ENCODE measurements around the gene SPAG5. TPM values are rescaled to one million over a fixed set of nuclear protein-coding genes. Genes with fewer than 3 reads are reported as not detected.

Gene SPAG5
- total RNA-seq, 1 experiment from 2014 or later: 113 TPM

- BruUV-seq (replicated peaks): no TSS peak
- Mint-ChIP-seq H3K9me3 (ENCODE audit: unreplicated experiment) (no peaks in the 10 kb centered on the region), H3K27ac (ENCODE audit: unreplicated experiment) (no peak overlapping the region), H3K4me1 (ENCODE audit: low read depth, unreplicated experiment) (peaks cover 3% of the 10 kb centered on the region), H3K4me3 (ENCODE audit: unreplicated experiment) (no peak overlapping the region), H3K27me3 (ENCODE audit: insufficient read depth, unreplicated experiment) (no peaks in the 10 kb centered on the region), H3K36me3 (ENCODE audit: insufficient read depth, unreplicated experiment) (no peaks in the 10 kb centered on the region)
- Histone ChIP-seq H3K27me3 (replicated peaks; ENCODE audit: control insufficient read depth, insufficient read depth, low read length) (no peaks in the 10 kb centered on the region), H3K36me3 (ENCODE audit: control insufficient read depth, insufficient read depth, low read length) (no peaks in the 10 kb centered on the region), H3K9me3 (no peaks in the 10 kb centered on the region), H3K4me3 (ENCODE audit: low read depth, low read length) (no peak overlapping the region), H3K4me1 (peaks cover 20% of the 10 kb centered on the region)
- ChIA-PET POLR2A (no interaction called here), CTCF (no interaction called here)
- intact Hi-C loops (cut with micrococcal nuclease; ENCODE audit: unreplicated experiment): no loop called here
- no peak for TF ChIP-seq CTCF (IDR thresholded peaks at IDR 0.05; ENCODE audit: insufficient read depth in 1 of 2, low read depth in 1 of 2, low read length in 1 of 2, severe bottlenecking in 1 of 2, unreplicated experiment in 1 of 2)
- no peak for DNase-seq
Observed at GRCh38 chr17:28530250-28530649, 68.6 kb downstream of the SPAG5 start.

- no peak overlapping the region for H3K27ac Mint-ChIP-seq (ENCODE audit: unreplicated experiment)
- CTCF ChIA-PET: no interaction called here
- DNase-seq: no peak
- no TSS peak for BruUV-seq (replicated peaks)
- TF ChIP-seq CTCF (IDR thresholded peaks at IDR 0.05; ENCODE audit: insufficient read depth in 1 of 2, low read depth in 1 of 2, low read length in 1 of 2, severe bottlenecking in 1 of 2, unreplicated experiment in 1 of 2): no peak
- H3K36me3 Mint-ChIP-seq (ENCODE audit: insufficient read depth, unreplicated experiment): peaks cover 7% of the 10 kb centered on the region
- H3K36me3 ChIP-seq (ENCODE audit: control insufficient read depth, insufficient read depth, low read length): no peaks in the 10 kb centered on the region
- no peak overlapping the region for H3K4me3 ChIP-seq (ENCODE audit: low read depth, low read length)
- peaks cover 16% of the 10 kb centered on the region for H3K4me1 Mint-ChIP-seq (ENCODE audit: low read depth, unreplicated experiment)
- H3K27me3 ChIP-seq (replicated peaks; ENCODE audit: control insufficient read depth, insufficient read depth, low read length): no peaks in the 10 kb centered on the region
- no peak overlapping the region for H3K4me3 Mint-ChIP-seq (ENCODE audit: unreplicated experiment)
- H3K27me3 Mint-ChIP-seq (ENCODE audit: insufficient read depth, unreplicated experiment): no peaks in the 10 kb centered on the region
- H3K4me1 ChIP-seq: peaks cover 33% of the 10 kb centered on the region
- H3K9me3 ChIP-seq: no peaks in the 10 kb centered on the region
- intact Hi-C loops (cut with micrococcal nuclease; ENCODE audit: unreplicated experiment): no loop called here
- H3K9me3 Mint-ChIP-seq (ENCODE audit: unreplicated experiment): no peaks in the 10 kb centered on the region
- POLR2A ChIA-PET: no interaction called here
Observed at GRCh38 chr17:28529013-28529400, 69.8 kb downstream of the SPAG5 start.

GRCh38 chr17:28528327-28529012, 70.4 kb downstream of the SPAG5 start:
- TF ChIP-seq CTCF (IDR thresholded peaks at IDR 0.05; ENCODE audit: insufficient read depth in 1 of 2, low read depth in 1 of 2, low read length in 1 of 2, severe bottlenecking in 1 of 2, unreplicated experiment in 1 of 2): no peak
- no peaks in the 10 kb centered on the region for H3K27me3 Mint-ChIP-seq (ENCODE audit: insufficient read depth, unreplicated experiment)
- no peak overlapping the region for H3K4me3 ChIP-seq (ENCODE audit: low read depth, low read length)
- POLR2A ChIA-PET: no interaction called here
- intact Hi-C loops (cut with micrococcal nuclease; ENCODE audit: unreplicated experiment): no loop called here
- no TSS peak for BruUV-seq (replicated peaks)
- no peak overlapping the region for H3K27ac Mint-ChIP-seq (ENCODE audit: unreplicated experiment)
- H3K27me3 ChIP-seq (replicated peaks; ENCODE audit: control insufficient read depth, insufficient read depth, low read length): no peaks in the 10 kb centered on the region
- peaks cover 37% of the 10 kb centered on the region for H3K4me1 ChIP-seq
- CTCF ChIA-PET: no interaction called here
- no peak overlapping the region for H3K4me3 Mint-ChIP-seq (ENCODE audit: unreplicated experiment)
- H3K9me3 ChIP-seq: no peaks in the 10 kb centered on the region
- H3K36me3 Mint-ChIP-seq (ENCODE audit: insufficient read depth, unreplicated experiment): peaks cover 7% of the 10 kb centered on the region
- H3K4me1 Mint-ChIP-seq (ENCODE audit: low read depth, unreplicated experiment): peaks cover 21% of the 10 kb centered on the region
- no peaks in the 10 kb centered on the region for H3K36me3 ChIP-seq (ENCODE audit: control insufficient read depth, insufficient read depth, low read length)
- H3K9me3 Mint-ChIP-seq (ENCODE audit: unreplicated experiment): no peaks in the 10 kb centered on the region
- DNase-seq: no peak

Data from Caco-2 (cell line).